Fibroblast of the aortic adventitia (primary cell): ENCODE data around the gene MCEMP1. TPM values are rescaled to one million over a fixed set of nuclear protein-coding genes. Genes with fewer than 3 reads are reported as not detected.
A peak's percentile ranks its signal among the peaks of the same experiment; 100 is the strongest.

Source experiments
- DNase-seq: peaks from one replicate; pipeline ENCODE4 v3.0.0-alpha.2; 2010; ENCODE audit warnings: low read depth
- H3K4me3 ChIP-seq: 2 replicates; pipeline ENCODE4 v1.5.1; 2011; ENCODE audit warnings: low read depth, mild to moderate bottlenecking, control low read depth, low read length, moderate library complexity
- CTCF ChIP-seq: IDR thresholded peaks from 2 replicates; pipeline ENCODE4 v1.5.1; 2011; ENCODE audit warnings: mild to moderate bottlenecking, low read length, control low read depth, inconsistent platforms; ENCODE audit not compliant: insufficient read depth
- total RNA-seq: library from RNA; depleted of rRNA; stranded (reverse); fragments of >200 nt; gene quantifications from 2 replicates; pipeline ENCODE4 v1.2.3, GENCODE V29; 2012; ENCODE audit warnings: low replicate concordance

The MCEMP1 gene
- total RNA-seq, 1 donor = not detected

- TF ChIP-seq CTCF = no peak
- no peak overlapping the region for H3K4me3 ChIP-seq
- no peak for DNase-seq
These were observed 4.4 kb upstream of the MCEMP1 start for GRCh38 chr19:7672522-7672921.

GRCh38 chr19:7674010-7675005 is 2.6 kb upstream of the MCEMP1 start:
- DNase-seq = peak; percentile 66
- H3K4me3 ChIP-seq = no peak overlapping the region
- no peak for TF ChIP-seq CTCF

GRCh38 chr19:7676376-7676775 is 514 bp upstream of the MCEMP1 start:
- H3K4me3 ChIP-seq = no peak overlapping the region
- no peak for TF ChIP-seq CTCF
- DNase-seq = no peak

GRCh38 chr19:7677669-7678311 is 900 bp downstream of the MCEMP1 start:
- no peak for DNase-seq
- H3K4me3 ChIP-seq = no peak overlapping the region
- no peak for TF ChIP-seq CTCF

- TF ChIP-seq CTCF = no peak
- DNase-seq = no peak
- no peak overlapping the region for H3K4me3 ChIP-seq
These were observed 2.3 kb downstream of the MCEMP1 start for GRCh38 chr19:7678971-7679751.

GRCh38 chr19:7679771-7680605 is 3.1 kb downstream of the MCEMP1 start:
- no peak for DNase-seq
- H3K4me3 ChIP-seq = peak overlapping the region; percentile 60
- TF ChIP-seq CTCF = no peak
